SU-DHL-6 (cell line): ENCODE data around the gene FGFR1OP2.

Source experiments
- CTCF ChIP-seq: fragments of 200-600 bp; sonication (generic); IDR thresholded peaks from one replicate; pipeline ENCODE4 v1.5.1; 2017; ENCODE audit warnings: antibody characterized with exemption, mild to moderate bottlenecking, low read length, moderate library complexity; ENCODE audit not compliant: insufficient read depth, poor library complexity, severe bottlenecking
- EZH2phosphoT487 ChIP-seq: fragments of 200-600 bp; sonication (generic), shearing (Covaris generic); conservative IDR thresholded peaks from 2 replicates; pipeline ENCODE4 v1.6.1; 2018; ENCODE audit warnings: mild to moderate bottlenecking, antibody characterized with exemption, low read length, moderate library complexity, mixed read lengths

DNA sequence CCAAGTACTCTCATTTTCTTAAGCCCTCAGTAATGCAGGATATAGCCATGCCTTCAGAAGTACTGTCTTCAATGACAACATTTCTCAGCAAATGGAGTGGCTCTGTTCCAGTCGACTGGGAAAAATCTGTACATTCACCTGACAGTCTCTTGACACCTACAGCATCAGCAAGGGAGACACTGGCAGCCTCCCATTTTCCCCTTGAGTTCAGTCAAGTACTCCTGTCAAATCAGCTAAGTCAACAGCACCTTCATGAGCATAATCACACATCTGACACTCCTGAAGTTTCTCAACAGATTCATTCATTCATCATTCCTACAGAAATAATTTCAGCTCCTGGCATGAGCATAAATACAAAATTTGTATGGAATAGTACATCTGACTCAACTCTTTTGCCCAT lies 46.6 kb upstream of the FGFR1OP2 start:
- TF ChIP-seq CTCF (no peak), EZH2phosphoT487 (no peak)
